Measurements from ENCODE around the gene DNAH12.

DNA sequence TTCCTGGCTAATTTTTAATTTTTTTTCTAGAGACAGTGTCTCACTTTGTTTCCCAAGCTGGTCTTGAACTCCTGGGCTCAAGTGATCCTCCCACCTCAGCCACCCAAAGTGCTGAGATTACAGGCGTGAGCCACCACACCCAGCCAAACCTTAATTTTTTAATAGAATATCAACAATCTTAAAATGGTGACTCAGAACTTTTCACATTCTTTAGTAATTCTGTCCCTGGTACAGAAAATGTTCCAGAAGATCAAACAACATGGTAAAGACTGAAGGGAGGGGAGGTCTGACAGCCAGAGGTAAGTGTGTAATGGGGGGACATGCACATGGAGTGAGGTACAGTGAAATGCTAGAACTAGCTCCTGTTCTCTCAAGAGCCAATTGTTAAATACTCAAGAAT, 38.2 kb downstream of the DNAH12 start:
- TF ChIP-seq RARB (CRISPR knock-in tag; IDR thresholded peaks at IDR 0.05) (no peak), KDM1A (IDR thresholded peaks at IDR 0.05; ENCODE audit: low read depth) (no peak), SREBF2 (IDR thresholded peaks at IDR 0.05) (no peak), RAD21 (conservative IDR thresholded peaks at IDR 0.05 in 1 of 2, IDR thresholded peaks at IDR 0.05 in 1 of 2) (no peak)
- TF ChIP-seq, protein P1, sequence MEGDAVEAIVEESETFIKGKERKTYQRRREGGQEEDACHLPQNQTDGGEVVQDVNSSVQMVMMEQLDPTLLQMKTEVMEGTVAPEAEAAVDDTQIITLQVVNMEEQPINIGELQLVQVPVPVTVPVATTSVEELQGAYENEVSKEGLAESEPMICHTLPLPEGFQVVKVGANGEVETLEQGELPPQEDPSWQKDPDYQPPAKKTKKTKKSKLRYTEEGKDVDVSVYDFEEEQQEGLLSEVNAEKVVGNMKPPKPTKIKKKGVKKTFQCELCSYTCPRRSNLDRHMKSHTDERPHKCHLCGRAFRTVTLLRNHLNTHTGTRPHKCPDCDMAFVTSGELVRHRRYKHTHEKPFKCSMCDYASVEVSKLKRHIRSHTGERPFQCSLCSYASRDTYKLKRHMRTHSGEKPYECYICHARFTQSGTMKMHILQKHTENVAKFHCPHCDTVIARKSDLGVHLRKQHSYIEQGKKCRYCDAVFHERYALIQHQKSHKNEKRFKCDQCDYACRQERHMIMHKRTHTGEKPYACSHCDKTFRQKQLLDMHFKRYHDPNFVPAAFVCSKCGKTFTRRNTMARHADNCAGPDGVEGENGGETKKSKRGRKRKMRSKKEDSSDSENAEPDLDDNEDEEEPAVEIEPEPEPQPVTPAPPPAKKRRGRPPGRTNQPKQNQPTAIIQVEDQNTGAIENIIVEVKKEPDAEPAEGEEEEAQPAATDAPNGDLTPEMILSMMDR (IDR thresholded peaks at IDR 0.05) = no peak

Data from A549 (cell line).